ENCODE measurements around the gene UPK3A. TPM values are rescaled to one million over a fixed set of nuclear protein-coding genes. Genes with fewer than 3 reads are reported as not detected.
A peak's percentile ranks its signal among the peaks of the same experiment; 100 is the strongest.

The UPK3A gene
- total and polyA plus RNA-seq, 10 of the 15 experiments (the other 5 are each of a cell fraction or from before 2014, with no cell fraction given): not detected

GRCh38 chr22:45318558-45319323 lies 34.0 kb downstream of the UPK3A start (continued):
- TF ChIP-seq CUX1 (IDR thresholded peaks at IDR 0.05; ENCODE audit: insufficient replicate concordance, low read depth, low read length): peak; percentile 68
- TF ChIP-seq SMC3 (IDR thresholded peaks at IDR 0.05; ENCODE audit: borderline replicate concordance, low read length): no peak
- peak; percentile 97 for TF ChIP-seq ATF7 (IDR thresholded peaks at IDR 0.05; ENCODE audit: low read depth)
- no peak for TF ChIP-seq HSF1 (IDR thresholded peaks at IDR 0.05; ENCODE audit: low read depth, low read length)
- TF ChIP-seq SREBF2 (IDR thresholded peaks at IDR 0.05; ENCODE audit: low read length): no peak
- TF ChIP-seq ZNF687 (IDR thresholded peaks at IDR 0.05): no peak
- TF ChIP-seq SUPT20H (IDR thresholded peaks at IDR 0.05; ENCODE audit: borderline replicate concordance, control insufficient read depth, low read depth, low read length): no peak
- peak; percentile 77 for TF ChIP-seq SMAD1 (IDR thresholded peaks at IDR 0.05; ENCODE audit: low read depth, partially characterized antibody)
- no peak for TF ChIP-seq FOXK2 (IDR thresholded peaks at IDR 0.05)
- TF ChIP-seq ELK1 (IDR thresholded peaks at IDR 0.05; ENCODE audit: low read depth, low read length): peak; percentile 61; the same call in 1 of the 2 replicates
- TF ChIP-seq DPF2 (IDR thresholded peaks at IDR 0.05): peak; percentile 93
- peak; percentile 70 to 96 for TF ChIP-seq SRF (IDR thresholded peaks at IDR 0.05; ENCODE audit: low read depth in 2 of 2, low read length in 2 of 2)
- no peak for TF ChIP-seq HDGF (IDR thresholded peaks at IDR 0.05)
- TF ChIP-seq SIX5 (IDR thresholded peaks at IDR 0.05; ENCODE audit: low read depth, low read length, severe bottlenecking): no peak
